ENCODE data around the gene HOXC9.

The HOXC9 gene

DNA sequence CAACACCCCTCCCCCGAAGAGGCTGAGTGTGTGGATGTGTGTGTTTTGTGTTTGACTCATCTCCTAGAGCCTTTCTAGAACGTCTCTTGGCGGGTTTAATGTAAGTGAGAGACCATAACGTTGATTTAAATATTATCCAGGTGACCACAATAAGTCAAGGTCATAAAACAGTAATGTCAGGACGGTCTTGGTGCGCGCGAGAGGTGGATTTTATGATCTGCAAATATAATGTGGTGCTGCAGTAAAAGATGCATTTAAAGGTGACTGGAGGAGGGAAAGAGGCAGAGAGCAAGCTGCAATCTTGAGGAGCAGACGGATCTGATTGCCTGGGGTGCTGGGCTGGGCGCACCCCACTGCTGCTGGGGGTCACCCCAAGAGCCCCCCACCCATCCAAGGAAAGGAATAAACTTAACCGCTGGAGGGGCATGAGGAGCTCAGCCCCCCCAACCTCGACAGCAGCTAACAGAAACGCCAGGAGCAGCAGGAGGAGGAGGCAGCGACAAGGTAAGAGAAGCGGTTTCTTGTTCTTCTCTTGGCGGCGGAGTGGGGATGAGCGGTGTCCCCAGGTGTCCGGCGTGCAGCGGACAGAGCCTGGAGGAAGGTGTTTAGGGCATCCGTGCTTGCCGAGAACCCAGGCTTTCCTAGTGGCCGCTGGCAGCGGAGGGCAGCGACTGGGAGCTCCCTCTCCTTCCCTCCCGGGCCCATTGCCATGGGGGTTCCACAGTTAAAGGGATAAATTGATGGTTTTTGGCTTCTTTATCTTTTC, 9.5 kb upstream of the HOXC9 start (continued):
- TF ChIP-seq, protein P1, sequence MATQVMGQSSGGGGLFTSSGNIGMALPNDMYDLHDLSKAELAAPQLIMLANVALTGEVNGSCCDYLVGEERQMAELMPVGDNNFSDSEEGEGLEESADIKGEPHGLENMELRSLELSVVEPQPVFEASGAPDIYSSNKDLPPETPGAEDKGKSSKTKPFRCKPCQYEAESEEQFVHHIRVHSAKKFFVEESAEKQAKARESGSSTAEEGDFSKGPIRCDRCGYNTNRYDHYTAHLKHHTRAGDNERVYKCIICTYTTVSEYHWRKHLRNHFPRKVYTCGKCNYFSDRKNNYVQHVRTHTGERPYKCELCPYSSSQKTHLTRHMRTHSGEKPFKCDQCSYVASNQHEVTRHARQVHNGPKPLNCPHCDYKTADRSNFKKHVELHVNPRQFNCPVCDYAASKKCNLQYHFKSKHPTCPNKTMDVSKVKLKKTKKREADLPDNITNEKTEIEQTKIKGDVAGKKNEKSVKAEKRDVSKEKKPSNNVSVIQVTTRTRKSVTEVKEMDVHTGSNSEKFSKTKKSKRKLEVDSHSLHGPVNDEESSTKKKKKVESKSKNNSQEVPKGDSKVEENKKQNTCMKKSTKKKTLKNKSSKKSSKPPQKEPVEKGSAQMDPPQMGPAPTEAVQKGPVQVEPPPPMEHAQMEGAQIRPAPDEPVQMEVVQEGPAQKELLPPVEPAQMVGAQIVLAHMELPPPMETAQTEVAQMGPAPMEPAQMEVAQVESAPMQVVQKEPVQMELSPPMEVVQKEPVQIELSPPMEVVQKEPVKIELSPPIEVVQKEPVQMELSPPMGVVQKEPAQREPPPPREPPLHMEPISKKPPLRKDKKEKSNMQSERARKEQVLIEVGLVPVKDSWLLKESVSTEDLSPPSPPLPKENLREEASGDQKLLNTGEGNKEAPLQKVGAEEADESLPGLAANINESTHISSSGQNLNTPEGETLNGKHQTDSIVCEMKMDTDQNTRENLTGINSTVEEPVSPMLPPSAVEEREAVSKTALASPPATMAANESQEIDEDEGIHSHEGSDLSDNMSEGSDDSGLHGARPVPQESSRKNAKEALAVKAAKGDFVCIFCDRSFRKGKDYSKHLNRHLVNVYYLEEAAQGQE (tag by site-specific recombination; IDR thresholded peaks at IDR 0.05), result no peak
- TF ChIP-seq ZNF707 (tag by site-specific recombination; IDR thresholded peaks at IDR 0.05), result no peak
- TF ChIP-seq, protein P2, sequence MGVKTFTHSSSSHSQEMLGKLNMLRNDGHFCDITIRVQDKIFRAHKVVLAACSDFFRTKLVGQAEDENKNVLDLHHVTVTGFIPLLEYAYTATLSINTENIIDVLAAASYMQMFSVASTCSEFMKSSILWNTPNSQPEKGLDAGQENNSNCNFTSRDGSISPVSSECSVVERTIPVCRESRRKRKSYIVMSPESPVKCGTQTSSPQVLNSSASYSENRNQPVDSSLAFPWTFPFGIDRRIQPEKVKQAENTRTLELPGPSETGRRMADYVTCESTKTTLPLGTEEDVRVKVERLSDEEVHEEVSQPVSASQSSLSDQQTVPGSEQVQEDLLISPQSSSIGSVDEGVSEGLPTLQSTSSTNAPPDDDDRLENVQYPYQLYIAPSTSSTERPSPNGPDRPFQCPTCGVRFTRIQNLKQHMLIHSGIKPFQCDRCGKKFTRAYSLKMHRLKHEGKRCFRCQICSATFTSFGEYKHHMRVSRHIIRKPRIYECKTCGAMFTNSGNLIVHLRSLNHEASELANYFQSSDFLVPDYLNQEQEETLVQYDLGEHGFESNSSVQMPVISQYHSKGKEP (tag by site-specific recombination; IDR thresholded peaks at IDR 0.05), result peak; percentile 99
- TF ChIP-seq FEZF1 (tag by site-specific recombination; IDR thresholded peaks at IDR 0.05), result 0 out of 2 replicates have a peak, but pooled peaks have one; percentile 54

DNA sequence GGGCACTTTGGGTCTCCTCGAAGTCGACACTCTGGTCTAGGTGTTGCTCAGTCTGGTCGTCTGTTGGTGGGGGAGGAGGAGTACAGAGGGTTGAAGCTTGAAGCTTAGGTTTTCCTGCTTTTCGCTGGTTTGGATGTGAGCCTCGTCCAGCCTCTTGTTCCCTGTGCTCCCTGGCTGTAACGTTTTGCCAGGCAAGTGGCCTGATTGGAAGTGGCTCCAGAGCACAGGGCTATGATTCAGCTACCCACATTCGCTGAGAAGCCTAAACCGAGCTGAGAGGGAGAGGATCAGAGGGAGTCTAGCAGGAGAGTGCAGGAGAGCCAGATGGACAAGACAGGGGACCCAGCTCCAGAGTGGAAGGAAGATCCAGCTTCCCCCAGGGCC, 8.9 kb upstream of the HOXC9 start:
- Histone ChIP-seq H3K9me3 (ENCODE audit: control insufficient read depth, insufficient read depth, low read depth, low read length) (no peaks in the 10 kb centered on the region), H3K27ac (ENCODE audit: extremely low read depth, low read depth, low read length) (peak overlapping the region; percentile 54; the same call in 1 of the 2 replicates), H3K4me1 (ENCODE audit: control insufficient read depth, insufficient read depth, low read length) (peaks cover 35% of the 10 kb centered on the region), H3K36me3 (ENCODE audit: control insufficient read depth in 2 of 2, insufficient read depth in 1 of 2, low read length in 2 of 2) (no peaks in the 10 kb centered on the region), H3K4me3 (ENCODE audit: low read depth, low read length) (no peak overlapping the region)
- ChIA-PET POLR2A (interaction anchor here (0.5 to 1.8 kb wide), 2 partner anchors 9 to 234 kb away, joined by 3 to 10 read pairs; partner anchors contain the start of gene HOXC9), CTCF (interaction anchor here (0.6 to 3.0 kb wide), 15 partner anchors 10 to 1935 kb away, joined by 3 to 25 read pairs (median 4); partner anchors contain the start of gene HOXC8)
- TF ChIP-seq ZSCAN23 (tag by site-specific recombination; IDR thresholded peaks at IDR 0.05) (no peak), ZNF37A (tag by site-specific recombination; IDR thresholded peaks at IDR 0.05) (no peak), ZNF600 (tag by site-specific recombination; IDR thresholded peaks at IDR 0.05) (peak; percentile 99), ZNF544 (tag by site-specific recombination; IDR thresholded peaks at IDR 0.05) (no peak), KLF9 (tag by site-specific recombination; IDR thresholded peaks at IDR 0.05; ENCODE audit: low read depth) (no peak), ZBTB48 (tag by site-specific recombination; IDR thresholded peaks at IDR 0.05) (peak; percentile 29; the same call in 1 of the 2 replicates), ZNF391 (tag by site-specific recombination; IDR thresholded peaks at IDR 0.05; ENCODE audit: borderline replicate concordance, low read depth) (no peak), IKZF3 (tag by site-specific recombination; IDR thresholded peaks at IDR 0.05) (peak; percentile 67), ZNF664 (tag by site-specific recombination; IDR thresholded peaks at IDR 0.05) (no peak), ZFHX2 (tag by site-specific recombination; conservative IDR thresholded peaks at IDR 0.05) (no peak), PRDM1 (tag by site-specific recombination; IDR thresholded peaks at IDR 0.05) (peak; percentile 38; the same call in 1 of the 2 replicates), ZNF112 (tag by site-specific recombination; IDR thresholded peaks at IDR 0.05) (no peak), ZNF585B (tag by site-specific recombination; IDR thresholded peaks at IDR 0.05) (no peak), ZNF777 (tag by site-specific recombination; IDR thresholded peaks at IDR 0.05; ENCODE audit: borderline replicate concordance) (no peak), ZFP69B (tag by site-specific recombination; IDR thresholded peaks at IDR 0.05) (no peak), ZBTB8A (tag by site-specific recombination; IDR thresholded peaks at IDR 0.05) (peak; percentile 4; the same call in 1 of the 2 replicates), EGR2 (tag by site-specific recombination; IDR thresholded peaks at IDR 0.05; ENCODE audit: low read depth) (no peak), ZBTB20 (tag by site-specific recombination; IDR thresholded peaks at IDR 0.05) (peak; percentile 68), ZNF292 (tag by site-specific recombination; IDR thresholded peaks at IDR 0.05; ENCODE audit: borderline replicate concordance, low read depth) (no peak), SP2 (tag by site-specific recombination; IDR thresholded peaks at IDR 0.05) (no peak)
- TF ChIP-seq, protein P3, sequence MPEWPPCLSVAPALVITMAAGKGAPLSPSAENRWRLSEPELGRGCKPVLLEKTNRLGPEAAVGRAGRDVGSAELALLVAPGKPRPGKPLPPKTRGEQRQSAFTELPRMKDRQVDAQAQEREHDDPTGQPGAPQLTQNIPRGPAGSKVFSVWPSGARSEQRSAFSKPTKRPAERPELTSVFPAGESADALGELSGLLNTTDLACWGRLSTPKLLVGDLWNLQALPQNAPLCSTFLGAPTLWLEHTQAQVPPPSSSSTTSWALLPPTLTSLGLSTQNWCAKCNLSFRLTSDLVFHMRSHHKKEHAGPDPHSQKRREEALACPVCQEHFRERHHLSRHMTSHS (tag by site-specific recombination; IDR thresholded peaks at IDR 0.05), result no peak
- TF ChIP-seq, protein P1 (tag by site-specific recombination; IDR thresholded peaks at IDR 0.05), result no peak
- TF ChIP-seq, protein P4, sequence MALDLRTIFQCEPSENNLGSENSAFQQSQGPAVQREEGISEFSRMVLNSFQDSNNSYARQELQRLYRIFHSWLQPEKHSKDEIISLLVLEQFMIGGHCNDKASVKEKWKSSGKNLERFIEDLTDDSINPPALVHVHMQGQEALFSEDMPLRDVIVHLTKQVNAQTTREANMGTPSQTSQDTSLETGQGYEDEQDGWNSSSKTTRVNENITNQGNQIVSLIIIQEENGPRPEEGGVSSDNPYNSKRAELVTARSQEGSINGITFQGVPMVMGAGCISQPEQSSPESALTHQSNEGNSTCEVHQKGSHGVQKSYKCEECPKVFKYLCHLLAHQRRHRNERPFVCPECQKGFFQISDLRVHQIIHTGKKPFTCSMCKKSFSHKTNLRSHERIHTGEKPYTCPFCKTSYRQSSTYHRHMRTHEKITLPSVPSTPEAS (tag by site-specific recombination; IDR thresholded peaks at IDR 0.05), result no peak

Data from HEK293 (cell line).